GM21423 (cell line): ENCODE results near the gene CMTM7.

ENCODE experiments used
- ATAC-seq: cut with Tn5 transposase; IDR thresholded peaks from one replicate; pipeline ENCODE4 v1.9.1; 2021; ENCODE audit warnings: mild to moderate bottlenecking, moderate library complexity; ENCODE audit not compliant: unreplicated experiment

Gene CMTM7

DNA sequence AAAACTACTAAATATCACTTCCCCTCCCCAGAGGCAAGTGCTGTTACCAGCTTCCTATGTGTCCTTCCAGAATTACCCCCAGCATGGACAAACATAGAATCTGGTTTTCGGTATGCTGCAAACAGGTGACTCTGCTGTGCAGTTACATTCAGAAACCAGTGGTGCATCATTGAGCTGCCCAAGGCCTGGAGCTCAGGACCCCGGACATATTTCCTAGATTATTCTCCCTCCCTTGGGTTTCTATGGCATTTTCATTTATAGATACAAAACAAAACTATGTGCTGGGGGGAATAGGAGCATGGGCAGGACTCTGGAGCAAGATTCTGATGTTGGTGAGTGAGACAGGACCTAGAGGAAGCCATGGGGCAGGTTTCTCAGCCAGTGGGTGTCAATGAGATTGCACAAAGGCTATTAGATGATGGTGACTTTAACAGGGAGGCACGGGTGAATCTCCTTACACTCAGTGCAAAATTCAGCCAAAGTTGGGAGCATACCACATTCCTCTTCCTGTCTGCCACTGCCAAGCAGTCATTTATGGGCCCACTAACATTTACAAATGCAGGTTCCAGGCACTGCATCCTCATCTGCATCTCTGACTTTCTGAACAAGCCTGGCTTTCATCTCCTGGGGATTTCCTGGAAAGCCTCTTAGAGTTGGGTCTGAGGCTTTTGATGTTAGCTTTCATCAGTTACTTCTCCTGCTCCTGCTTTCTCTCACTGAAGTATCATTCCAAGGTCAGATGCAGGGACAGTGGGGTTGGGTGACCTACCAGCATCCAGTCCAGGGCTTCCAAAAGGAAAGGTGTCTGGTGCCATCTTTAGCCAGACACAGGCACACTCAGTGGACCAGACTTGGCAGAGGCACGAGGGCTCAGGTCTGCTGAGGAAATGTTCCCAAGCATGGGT is 44.5 kb downstream of the CMTM7 start:
- no peak for ATAC-seq

DNA sequence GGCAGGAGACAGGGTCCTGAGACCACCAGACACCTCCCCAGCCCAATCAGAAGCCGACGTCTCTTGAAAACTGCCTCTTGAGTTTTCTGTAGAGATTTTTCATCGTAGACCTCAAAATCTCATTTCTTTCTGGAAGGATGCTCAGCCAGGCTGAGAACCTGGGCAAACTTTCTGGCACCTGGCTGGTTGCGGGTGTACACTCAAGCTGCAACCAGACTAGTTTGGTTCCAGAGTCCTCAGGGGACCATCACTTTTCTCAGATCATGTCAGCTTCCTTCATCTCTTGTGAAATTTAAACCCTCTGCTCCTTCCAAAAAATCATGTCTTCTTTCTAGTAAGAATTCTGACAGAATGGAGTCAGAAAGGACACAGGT is 45.1 kb downstream of the CMTM7 start:
- ATAC-seq, result peak; percentile 30

DNA sequence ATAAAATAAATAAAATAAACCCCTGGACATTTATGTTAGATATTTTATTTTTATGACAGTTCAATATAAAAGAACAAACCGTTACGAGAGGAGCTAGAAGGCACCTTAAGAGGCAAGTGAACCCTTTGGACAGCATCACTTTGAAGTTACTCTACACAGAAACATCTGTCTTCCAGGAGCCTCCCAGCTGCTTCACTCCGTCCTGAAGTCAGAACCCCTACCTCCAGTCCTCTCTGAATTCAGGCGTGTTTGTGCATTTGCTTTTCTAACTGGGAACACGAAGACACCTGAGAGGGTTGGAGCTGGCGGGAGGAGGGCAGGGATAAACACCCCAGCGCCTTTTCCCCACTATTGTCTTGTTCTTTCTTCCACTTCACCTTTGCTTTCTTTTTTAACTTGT is 46.2 kb downstream of the CMTM7 start:
- ATAC-seq, result no peak

DNA sequence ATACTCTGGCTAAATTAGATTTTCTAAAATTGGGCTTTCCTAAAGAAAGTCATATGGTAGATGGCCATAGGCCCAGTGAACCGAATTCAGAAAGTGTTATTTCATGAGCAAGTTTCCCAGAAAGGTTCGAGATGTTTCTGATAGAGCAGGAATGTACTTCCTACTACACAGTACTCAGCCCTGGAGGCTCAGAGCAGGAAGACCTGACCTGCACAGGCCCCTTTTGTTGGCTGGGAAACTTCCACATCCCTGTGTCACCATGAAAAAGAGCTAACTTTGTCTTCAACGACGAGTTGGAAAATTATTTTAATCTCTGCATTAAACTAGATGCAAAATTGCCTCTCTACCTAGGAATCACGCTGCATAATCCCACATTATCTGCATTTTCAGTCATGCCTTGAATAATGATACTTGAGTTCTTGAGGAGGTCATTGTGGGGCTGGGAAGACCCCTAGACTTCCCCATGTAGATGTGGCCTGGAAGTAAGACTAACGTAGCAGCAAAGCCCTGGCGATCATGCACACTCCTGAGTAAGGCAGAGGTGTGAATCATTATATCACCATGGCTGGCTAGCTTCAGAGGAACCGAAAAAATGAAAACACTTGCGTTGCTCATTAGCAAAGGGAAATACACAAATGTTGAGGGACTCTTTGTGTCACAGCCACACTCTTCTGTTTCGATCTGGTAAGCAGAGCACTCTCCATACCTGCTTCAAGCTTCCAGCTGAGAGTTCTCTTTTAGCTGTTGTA is 47.1 kb downstream of the CMTM7 start:
- peak; percentile 88 for ATAC-seq

DNA sequence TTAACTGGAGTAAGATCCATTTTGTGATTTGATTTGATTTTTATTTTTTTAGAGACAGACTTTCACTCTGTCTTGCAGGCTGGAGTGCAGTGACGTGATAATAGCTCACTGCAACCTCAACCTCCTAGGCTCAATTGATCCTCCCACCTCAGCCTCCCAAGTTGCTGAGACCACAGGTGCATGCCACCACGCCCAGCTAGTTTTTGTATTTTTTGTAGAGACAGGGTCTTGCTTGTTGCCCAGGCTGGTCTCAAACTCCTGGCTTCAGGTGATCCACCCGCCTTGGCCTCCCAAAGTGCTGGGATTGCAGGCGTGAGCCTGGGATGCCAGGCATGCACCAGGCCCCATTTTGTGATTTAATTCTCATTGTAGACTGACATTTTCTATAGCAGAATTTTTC is 47.8 kb downstream of the CMTM7 start:
- peak; percentile 9 for ATAC-seq

DNA sequence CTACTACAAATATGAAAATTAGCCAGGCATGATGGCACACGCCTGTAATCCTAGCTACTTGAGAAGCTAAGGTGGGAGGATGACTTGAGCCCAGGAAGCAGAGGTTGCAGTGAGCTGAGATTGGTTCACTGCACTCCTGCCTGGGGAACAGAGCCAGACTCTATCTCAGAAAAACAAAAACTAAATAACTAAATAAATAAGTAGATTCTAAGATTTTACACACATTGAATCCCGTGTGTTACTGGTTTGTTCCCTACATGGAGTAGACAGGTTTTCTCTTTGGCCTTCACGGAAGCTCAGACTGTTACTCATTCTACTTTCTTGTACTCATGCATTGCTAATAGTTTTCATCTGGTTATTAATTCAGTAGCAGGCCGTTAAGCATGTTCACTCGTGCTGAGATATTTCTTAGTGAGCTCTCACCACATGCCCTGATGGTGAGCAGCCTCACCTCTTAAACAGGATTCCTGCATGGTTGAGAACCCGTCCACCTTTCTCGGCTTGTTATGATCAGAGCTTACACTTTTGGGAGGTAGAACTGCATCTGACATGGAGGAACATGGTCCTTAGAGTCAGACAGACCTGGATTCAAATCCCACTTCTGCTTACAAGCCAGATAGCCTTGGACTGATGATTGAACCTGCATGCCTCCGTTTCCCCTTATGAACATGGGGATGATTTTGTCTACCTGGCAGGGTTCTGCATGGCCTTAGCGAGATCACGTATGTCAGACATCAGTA is 49.1 kb downstream of the CMTM7 start:
- no peak for ATAC-seq

DNA sequence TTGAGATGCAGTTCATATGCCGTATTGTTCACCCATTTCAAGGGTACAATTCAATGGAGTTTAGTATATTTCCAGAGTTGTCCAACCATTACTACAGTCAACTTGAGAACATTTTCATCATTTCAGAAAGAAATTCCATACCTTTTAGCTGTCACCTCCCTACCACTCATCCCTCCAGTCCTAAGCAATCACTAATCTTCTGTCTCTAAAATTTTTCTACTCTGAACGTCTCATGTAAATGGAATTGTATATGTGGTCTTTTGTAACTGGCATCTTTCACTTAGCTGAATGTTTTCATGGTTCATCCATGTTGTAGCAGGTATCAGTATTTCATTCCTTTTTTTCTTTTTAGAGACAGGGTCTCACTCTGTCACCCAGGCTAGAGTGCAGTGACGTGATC is 51.1 kb downstream of the CMTM7 start:
- no peak for ATAC-seq

DNA sequence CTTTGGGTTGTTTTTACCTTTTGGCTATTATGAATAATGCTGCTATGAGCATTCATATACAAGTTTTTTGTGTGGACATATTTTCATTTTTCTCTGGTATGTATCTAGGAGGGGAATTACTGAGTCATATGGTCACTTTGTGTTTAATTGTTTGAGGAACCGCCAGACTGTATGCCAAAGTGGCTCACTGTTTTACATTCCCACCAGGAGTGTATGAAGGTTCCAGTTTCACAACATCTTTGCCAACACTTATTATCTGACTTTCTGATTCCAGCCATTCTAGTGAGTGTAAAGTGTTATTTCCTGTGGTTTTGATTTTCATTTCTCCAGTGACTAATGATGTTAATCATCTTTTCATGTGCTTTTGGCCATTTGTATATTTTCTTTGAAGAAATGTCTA is 51.8 kb downstream of the CMTM7 start:
- ATAC-seq, result no peak

DNA sequence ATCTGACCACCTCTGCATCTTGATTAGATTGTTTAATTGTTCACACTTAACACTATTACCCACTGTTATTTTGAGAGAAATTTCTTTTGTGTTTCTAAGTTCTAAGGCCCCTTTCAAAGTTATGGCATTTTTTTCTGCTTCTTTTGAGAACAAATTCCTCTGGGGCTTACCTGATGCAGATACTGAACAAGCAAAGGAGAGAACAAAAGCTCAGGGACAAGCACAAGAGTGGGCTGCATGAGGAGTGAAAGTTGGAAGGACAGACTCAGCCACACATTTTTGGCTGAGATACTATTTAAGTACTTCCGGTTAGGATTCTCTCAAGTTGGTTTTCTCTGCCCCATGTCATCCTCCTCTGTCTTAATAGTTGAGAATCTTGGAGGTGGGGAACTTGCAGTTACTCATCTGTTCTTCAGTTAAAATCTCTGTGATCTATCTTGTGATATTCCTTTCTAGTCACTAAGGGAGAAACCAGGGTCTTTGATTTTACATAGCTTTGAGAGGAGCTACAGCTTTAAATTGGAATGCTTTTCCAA is 56.3 kb downstream of the CMTM7 start:
- no peak for ATAC-seq

DNA sequence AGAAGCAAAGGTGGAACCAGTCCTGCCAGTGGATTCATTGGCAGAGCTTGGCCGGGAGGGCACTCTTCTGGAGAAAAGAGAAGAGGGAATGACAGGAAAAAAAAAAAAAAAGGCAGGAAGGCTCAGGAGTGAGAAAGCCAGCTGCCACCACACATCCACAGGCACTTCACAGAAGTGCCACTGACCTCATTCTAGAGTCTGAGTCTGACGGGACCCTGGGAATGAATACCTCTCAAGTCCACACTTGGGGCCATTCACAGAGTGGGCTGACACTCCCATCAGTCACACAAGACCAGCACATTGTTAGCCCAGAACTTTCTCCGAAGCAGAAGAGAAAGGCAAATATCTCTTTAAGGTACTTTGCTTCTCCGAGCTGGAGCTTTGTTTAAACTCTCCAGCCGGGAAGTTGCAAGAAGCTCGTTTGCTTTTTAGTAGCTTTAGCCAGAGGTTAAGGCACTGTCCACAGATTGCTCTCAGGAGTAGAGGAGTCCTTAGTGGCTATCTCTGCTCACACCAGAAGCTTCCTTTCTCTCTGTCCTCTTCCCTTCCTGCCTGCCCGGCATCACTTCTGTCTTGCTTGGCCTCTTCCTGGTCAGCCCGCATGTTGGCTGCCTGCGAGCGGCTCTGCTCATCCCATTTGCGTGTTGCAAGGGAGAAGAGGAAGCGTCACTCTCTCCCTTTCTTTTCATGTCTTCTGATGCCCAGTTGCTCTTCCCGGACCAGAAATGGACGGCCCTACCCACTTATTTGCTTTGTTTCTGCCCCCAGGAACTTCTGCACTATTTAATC is 57.2 kb downstream of the CMTM7 start:
- ATAC-seq, result no peak

DNA sequence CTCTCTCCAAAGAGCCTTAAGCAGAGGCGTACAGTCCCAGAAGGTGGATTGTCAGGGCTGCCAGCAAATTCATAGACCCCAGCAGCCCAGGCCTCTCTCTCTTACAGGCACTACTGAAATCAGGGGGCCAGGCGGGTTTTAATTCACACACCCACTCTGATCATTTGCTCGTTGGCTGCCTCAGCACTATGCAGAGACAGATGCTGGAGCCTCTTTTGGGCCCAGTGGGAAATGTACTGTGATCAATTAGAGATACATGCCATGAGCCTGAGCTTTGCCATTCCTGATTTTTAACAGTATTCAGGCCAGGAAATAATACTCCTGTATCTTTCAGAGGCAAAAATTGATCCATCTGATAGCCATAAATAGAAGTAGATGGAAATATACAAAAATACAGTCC is 58.0 kb downstream of the CMTM7 start:
- ATAC-seq, result no peak

DNA sequence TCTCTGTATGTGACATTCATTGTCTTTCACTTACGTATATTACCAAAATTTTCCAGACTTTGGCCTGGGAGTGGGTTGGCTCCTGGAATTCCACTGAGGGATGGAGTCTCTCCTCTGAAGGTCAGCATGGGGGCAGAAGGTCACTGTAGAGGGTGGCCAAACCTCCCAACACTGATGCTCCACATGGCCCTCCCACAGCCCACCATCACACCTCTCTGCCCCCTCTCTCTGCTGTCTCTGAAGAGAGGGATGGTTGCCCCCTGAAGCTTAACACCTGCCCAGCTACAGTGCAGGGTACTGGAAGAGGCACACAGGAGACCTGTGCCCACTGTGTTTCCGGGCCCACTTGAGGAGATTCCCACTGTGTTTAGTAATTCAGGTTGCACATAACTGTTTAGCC is 58.8 kb downstream of the CMTM7 start:
- ATAC-seq, result no peak

DNA sequence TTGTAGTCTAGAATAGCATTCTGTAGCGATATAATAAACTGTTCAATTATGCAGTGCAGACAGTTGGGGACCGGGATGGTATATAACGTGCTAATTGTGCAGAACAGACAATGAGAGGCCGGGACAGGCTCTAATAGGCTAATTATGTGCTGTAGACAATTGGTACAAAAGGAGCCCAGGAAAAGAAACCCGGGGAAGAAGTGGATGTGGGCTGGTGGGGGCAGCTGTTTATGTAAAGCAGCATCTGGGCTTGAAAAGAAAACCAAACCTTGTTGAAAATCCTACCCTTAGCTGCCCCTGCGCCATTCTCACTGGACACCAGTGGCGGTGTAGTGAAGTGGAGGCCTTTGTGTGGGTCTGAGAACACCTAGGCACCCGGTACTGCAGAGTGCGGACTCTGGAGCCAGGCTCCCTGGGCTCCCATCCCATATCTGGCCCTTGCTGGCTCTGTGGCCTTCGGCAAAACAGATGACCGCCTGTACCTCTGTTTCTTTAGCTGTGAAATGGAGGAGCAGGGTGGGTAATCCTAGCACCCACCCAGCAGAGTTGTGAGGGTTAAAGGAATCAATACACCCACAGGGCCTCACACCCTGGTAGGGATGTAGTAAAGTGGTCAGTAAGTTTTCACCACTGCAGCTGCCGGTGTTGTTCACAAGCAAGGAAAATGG is 59.5 kb downstream of the CMTM7 start:
- ATAC-seq, result no peak

DNA sequence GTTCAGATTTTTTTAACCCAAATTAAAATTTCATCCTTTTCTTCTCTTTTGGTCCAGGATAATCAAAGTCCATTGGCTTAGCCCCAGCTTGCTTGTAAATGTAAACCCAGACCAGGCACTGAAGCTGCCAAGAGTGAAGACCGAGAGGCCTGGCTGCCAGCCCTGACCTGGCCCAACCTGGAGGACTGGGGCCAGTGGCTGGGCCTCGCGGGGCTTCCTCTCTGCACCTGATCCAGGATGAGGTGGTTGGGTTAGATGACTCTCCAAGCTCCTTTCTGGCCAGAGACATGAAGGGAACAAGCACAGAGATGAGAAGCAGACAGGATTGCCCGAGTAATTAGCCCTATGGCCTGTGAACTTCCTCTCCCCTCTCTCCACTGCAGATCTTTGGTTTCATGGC is 60.4 kb downstream of the CMTM7 start:
- ATAC-seq, result no peak

DNA sequence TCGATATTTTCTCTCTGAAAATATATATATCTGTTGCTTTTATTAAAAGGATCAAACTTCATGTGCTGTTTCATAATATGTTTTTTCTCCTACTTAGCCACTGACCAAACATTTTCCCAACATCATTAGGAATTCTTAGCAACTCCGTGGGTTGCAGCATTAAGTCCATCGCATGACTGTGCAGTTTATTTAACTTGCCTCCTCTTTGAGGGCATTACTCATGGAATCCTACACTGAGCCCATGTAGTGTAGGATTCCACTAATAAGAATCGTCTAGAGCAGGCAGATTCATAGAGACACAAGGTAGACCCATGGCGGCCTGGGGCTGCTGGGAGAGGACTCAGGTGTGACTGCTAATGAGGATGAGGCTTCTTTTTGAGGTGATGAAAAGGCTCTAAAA is 61.7 kb downstream of the CMTM7 start:
- ATAC-seq, result no peak

DNA sequence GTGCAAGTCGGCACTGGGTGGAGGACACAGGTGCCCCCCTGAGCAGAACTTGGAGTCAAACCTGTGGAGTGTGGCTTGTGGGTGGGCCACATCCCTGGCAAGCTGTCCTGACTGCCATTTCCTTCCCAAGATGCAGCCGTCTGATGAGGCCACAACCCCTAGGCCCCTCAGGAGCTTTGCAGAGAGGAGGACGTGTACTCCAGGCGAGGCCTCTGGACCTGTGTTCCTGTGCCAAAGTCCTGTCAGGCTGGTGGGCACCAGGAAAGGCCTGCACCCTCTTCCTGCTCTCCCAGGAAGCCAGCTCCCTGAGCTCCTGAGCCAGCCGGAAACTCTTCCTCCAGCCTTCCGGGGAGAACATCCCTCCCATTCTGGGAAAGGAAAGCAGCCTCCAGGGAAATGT is 62.5 kb downstream of the CMTM7 start:
- no peak for ATAC-seq

DNA sequence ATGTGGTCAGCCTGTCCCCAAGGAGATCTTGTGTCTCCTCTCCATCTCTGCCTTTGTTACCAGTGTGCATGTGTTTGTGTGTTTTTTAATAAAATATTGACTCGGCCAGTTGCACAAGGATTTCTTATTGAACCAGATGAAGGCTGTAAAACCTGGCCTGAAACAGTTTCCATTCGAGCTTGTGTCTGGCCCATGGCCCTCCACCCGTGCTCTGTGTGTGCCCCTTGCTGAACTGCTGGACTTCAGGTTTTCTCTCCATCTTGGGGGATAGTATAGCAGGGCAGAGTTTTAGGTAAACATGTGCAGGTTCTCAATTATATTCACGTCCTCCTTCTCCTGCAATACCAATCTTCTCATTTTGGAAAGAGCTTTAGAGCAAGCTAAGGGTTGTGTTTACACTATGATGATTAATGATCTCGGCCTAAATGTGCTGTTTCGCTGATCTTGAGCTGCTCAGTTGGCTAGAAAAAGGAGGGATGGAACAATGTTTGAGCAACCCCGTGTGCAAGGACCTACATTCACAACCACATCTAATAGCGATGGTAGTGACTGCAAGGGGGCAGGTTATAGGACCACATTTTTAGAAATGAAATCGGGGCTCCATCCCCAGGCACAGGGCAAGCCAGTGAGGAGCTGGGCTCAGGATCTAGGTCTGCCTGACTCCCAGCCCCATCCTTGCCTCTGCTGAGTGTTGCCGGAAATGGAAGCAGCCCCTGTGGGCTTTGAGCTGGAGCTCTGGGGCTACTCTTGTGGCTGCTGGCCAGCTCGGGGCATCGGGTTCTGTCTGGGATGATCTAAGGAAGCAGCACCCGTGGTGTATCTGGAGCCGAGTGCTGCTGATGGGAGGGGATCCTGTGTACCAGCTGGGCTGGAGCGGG is 63.3 kb downstream of the CMTM7 start:
- ATAC-seq, result no peak

DNA sequence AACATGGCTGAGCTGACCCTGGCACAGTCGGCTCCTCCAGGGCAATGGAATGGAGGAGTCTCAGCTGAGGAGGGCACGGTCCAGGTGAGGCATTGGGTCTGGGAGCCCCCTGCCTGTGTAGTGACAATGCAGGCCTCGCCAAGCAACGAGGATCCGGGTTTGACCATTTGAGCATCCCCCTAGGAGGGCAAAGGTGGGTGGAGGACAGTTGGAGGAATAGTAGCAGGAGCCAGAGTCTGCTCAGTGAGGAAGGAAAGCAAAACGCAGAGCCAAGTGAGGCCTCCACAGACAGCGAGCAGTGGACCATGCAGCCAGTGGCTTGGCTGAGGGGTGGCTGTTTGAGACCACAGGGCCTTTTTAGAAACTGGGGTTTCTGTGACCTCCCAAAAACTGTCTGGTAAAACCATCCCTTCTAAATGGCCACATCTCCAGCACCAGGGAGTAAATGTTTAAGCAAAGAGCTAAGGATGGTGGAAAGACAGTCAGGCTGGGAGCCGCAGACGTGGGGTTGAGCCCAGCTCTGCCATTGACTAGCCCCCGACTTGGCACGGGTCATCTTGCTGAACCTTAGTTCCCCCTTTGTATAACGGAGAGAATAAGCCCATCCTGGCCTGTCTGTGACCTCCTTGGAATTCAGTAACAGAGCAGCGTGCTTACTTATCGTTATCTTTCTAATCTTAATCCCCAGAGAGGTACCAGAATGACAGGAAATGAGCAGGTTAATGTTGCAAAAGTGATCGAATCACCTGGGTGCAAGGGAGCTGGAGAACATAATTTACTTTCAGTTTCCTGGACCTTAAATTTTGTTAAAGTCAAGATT is 64.2 kb downstream of the CMTM7 start:
- ATAC-seq, result no peak
